HG03175 (cell line): ENCODE results near the gene PITPNC1.
"Not testable (repeated sequence)": the region's sequence is repeated elsewhere in the genome, so short reads cannot be mapped to it uniquely, and the experiment has no call there.

Experiments used
- ATAC-seq: cut with Tn5 transposase; IDR thresholded peaks from one replicate; pipeline ENCODE4 v1.9.1; 2021; ENCODE audit warnings: mild to moderate bottlenecking, moderate library complexity; ENCODE audit not compliant: unreplicated experiment

PITPNC1 gene

GRCh38 chr17:67366193-67367157 is 10.6 kb upstream of the PITPNC1 start, which contains the start of gene PSMD12:
TSS of gene PSMD12 (minus strand) at chr17:67366577. CDS start at chr17:67366519, 58 bp downstream.
- ATAC-seq: peak; percentile 93

GRCh38 chr17:67369676-67370075 is 7.4 kb upstream of the PITPNC1 start:
- no peak for ATAC-seq

- no peak for ATAC-seq
These were observed 4.3 kb upstream of the PITPNC1 start for GRCh38 chr17:67372751-67373150.

GRCh38 chr17:67374329-67375053 is 2.6 kb upstream of the PITPNC1 start:
- ATAC-seq: peak; percentile 42

- ATAC-seq: no peak
These were observed 2.0 kb upstream of the PITPNC1 start for GRCh38 chr17:67375054-67375427.

GRCh38 chr17:67375716-67376115 is 1.4 kb upstream of the PITPNC1 start:
- ATAC-seq: no peak

GRCh38 chr17:67376415-67376736 is 705 bp upstream of the PITPNC1 start:
- ATAC-seq: no peak

- no peak for ATAC-seq
These were observed 690 bp downstream of the PITPNC1 start for GRCh38 chr17:67377488-67378453.

GRCh38 chr17:67378454-67379250 is 1.6 kb downstream of the PITPNC1 start:
- ATAC-seq: peak; percentile 39

GRCh38 chr17:67379251-67379630 is 2.2 kb downstream of the PITPNC1 start:
- no peak for ATAC-seq

- no peak for ATAC-seq
These were observed 4.8 kb downstream of the PITPNC1 start for GRCh38 chr17:67381929-67382257.

GRCh38 chr17:67385122-67385988 is 8.3 kb downstream of the PITPNC1 start:
- ATAC-seq: no peak

- no peak for ATAC-seq
These were observed 10.0 kb downstream of the PITPNC1 start for GRCh38 chr17:67386965-67387551.

GRCh38 chr17:67388536-67388935 is 11.5 kb downstream of the PITPNC1 start:
- not testable (repeated sequence) for ATAC-seq

- no peak for ATAC-seq
These were observed 11.9 kb downstream of the PITPNC1 start for GRCh38 chr17:67388986-67389385.

- ATAC-seq: no peak
These were observed 13.0 kb downstream of the PITPNC1 start for GRCh38 chr17:67390006-67390645.

GRCh38 chr17:67390646-67391361 is 13.7 kb downstream of the PITPNC1 start:
- peak; percentile 82 for ATAC-seq

GRCh38 chr17:67392111-67392510 is 15.0 kb downstream of the PITPNC1 start:
- ATAC-seq: no peak
